Ascending aorta (tissue), 2 donors: ENCODE measurements around the gene KCNIP1. TPM values are rescaled to one million over a fixed set of nuclear protein-coding genes. Genes with fewer than 3 reads are reported as not detected.
"Not testable (repeated sequence)": the region's sequence is repeated elsewhere in the genome, so short reads cannot be mapped to it uniquely, and the experiment has no call there.

Experiments
- DNase-seq, 2 donors: peaks; one replicate each; pipeline ENCODE4 v3.0.0-alpha.2; 2019; ENCODE audit warnings: low spot score in 2 of 2
- H3K27ac ChIP-seq, 2 donors: fragments of 200-600 bp; sonication (generic); one replicate each; pipeline ENCODE4 v1.5.1; 2016 to 2017; ENCODE audit warnings: mild to moderate bottlenecking in 1 of 2
- H3K27me3 ChIP-seq: fragments of 200-600 bp; sonication (generic); one replicate; pipeline ENCODE4 v1.5.1; 2017
- H3K36me3 ChIP-seq, 2 donors: fragments of 200-600 bp; sonication (generic); one replicate each; pipeline ENCODE4 v1.5.1; 2016
- H3K4me1 ChIP-seq, 2 donors: fragments of 200-600 bp; sonication (generic); one replicate each; pipeline ENCODE4 v1.5.1; 2016 to 2017; ENCODE audit warnings: mild to moderate bottlenecking in 1 of 2
- H3K4me3 ChIP-seq, 2 donors: fragments of 200-600 bp; sonication (generic); one replicate each; pipeline ENCODE4 v1.5.1; 2016 to 2017; ENCODE audit warnings: mild to moderate bottlenecking in 1 of 2
- H3K9me3 ChIP-seq, 2 donors: fragments of 200-600 bp; sonication (generic); one replicate each; pipeline ENCODE4 v1.5.1; 2016
- CTCF ChIP-seq, 3 experiments: fragments of 200-600 bp in 2 of 3; fragments of 450-650 bp in 1 of 3; sonication (generic) in 2 of 3; IDR thresholded peaks; one replicate each; pipeline ENCODE4 v1.5.1; 2016 to 2019; ENCODE audit warnings: antibody characterized with exemption in 3 of 3, mild to moderate bottlenecking in 1 of 3, moderate library complexity in 1 of 3
- intact Hi-C: fragments of 100-400 bp; cut with DNase I; formaldehyde crosslinking; loops from one replicate; pipeline ENCODE4 v1.15.1; 2023
- total RNA-seq: library from RNA; depleted of rRNA; stranded (reverse); fragments of >200 nt; gene quantifications from one replicate; pipeline ENCODE4 v1.1.0, GENCODE V29; 2016

KCNIP1 gene
- total RNA-seq, 1 donor from 2014 or later, result not detected

GRCh38 chr5:170761048-170761707 is 257.4 kb downstream of the KCNIP1 start:
- H3K27me3 ChIP-seq, result no peaks in the 10 kb centered on the region
- TF ChIP-seq CTCF (IDR thresholded peaks at IDR 0.05), result no peak
- DNase-seq, result no peak
- no peaks in the 10 kb centered on the region for H3K36me3 ChIP-seq
- intact Hi-C loops, result no loop called here
- H3K9me3 ChIP-seq, result no peaks in the 10 kb centered on the region
- no peak overlapping the region for H3K27ac ChIP-seq
- H3K4me3 ChIP-seq, result no peak overlapping the region
- peaks cover 0 to 2% of the 10 kb centered on the region in 2 donors for H3K4me1 ChIP-seq

- intact Hi-C loops, result no loop called here
- no peaks in the 10 kb centered on the region for H3K27me3 ChIP-seq
- H3K4me1 ChIP-seq, result peaks cover 0 to 2% of the 10 kb centered on the region in 2 donors
- H3K9me3 ChIP-seq, result no peaks in the 10 kb centered on the region
- no peaks in the 10 kb centered on the region for H3K36me3 ChIP-seq
- no peak overlapping the region for H3K4me3 ChIP-seq
- DNase-seq, result no peak
- TF ChIP-seq CTCF (IDR thresholded peaks at IDR 0.05), result no peak
- no peak overlapping the region for H3K27ac ChIP-seq
Observed at GRCh38 chr5:170761708-170762066, 257.9 kb downstream of the KCNIP1 start.

- DNase-seq, H3K4me1 ChIP-seq, intact Hi-C loops: not testable (repeated sequence)
Observed at GRCh38 chr5:170762298-170762697, 258.5 kb downstream of the KCNIP1 start.

GRCh38 chr5:170765868-170766267 is 262.0 kb downstream of the KCNIP1 start:
- H3K27me3 ChIP-seq, H3K4me1 ChIP-seq, DNase-seq, H3K9me3 ChIP-seq, H3K27ac ChIP-seq, intact Hi-C loops, H3K4me3 ChIP-seq, H3K36me3 ChIP-seq: not testable (repeated sequence)

More at GRCh38 chr5:170762298-170762697, 258.5 kb downstream of the KCNIP1 start:
- H3K27ac ChIP-seq, H3K9me3 ChIP-seq, H3K27me3 ChIP-seq, H3K36me3 ChIP-seq, H3K4me3 ChIP-seq: not testable (repeated sequence)

- no peak for DNase-seq
- no peaks in the 10 kb centered on the region for H3K36me3 ChIP-seq
- no peak for TF ChIP-seq CTCF (IDR thresholded peaks at IDR 0.05)
- no peaks in the 10 kb centered on the region for H3K27me3 ChIP-seq
- no peak overlapping the region for H3K27ac ChIP-seq
- intact Hi-C loops, result no loop called here
- H3K4me3 ChIP-seq, result no peak overlapping the region
- H3K9me3 ChIP-seq, result no peaks in the 10 kb centered on the region
- no peaks in the 10 kb centered on the region for H3K4me1 ChIP-seq
Observed at GRCh38 chr5:170769246-170769645, 265.4 kb downstream of the KCNIP1 start.

GRCh38 chr5:170769898-170770416 is 266.1 kb downstream of the KCNIP1 start:
- Histone ChIP-seq H3K4me1 (no peaks in the 10 kb centered on the region), H3K36me3 (no peaks in the 10 kb centered on the region), H3K27me3 (no peaks in the 10 kb centered on the region), H3K4me3 (no peak overlapping the region), H3K9me3 (no peaks in the 10 kb centered on the region), H3K27ac (no peak overlapping the region)
- no peak for TF ChIP-seq CTCF (IDR thresholded peaks at IDR 0.05)
- DNase-seq, result no peak
- intact Hi-C loops, result no loop called here

GRCh38 chr5:170771496-170771895 is 267.7 kb downstream of the KCNIP1 start:
- H3K4me3 ChIP-seq, result no peak overlapping the region
- H3K27me3 ChIP-seq, result no peaks in the 10 kb centered on the region
- H3K27ac ChIP-seq, result no peak overlapping the region
- no peaks in the 10 kb centered on the region for H3K9me3 ChIP-seq
- TF ChIP-seq CTCF (IDR thresholded peaks at IDR 0.05), result no peak
- H3K4me1 ChIP-seq, result no peaks in the 10 kb centered on the region
- DNase-seq, result no peak
- H3K36me3 ChIP-seq, result no peaks in the 10 kb centered on the region
- intact Hi-C loops, result no loop called here
